ENCODE data around the gene TRIP12.

GRCh38 chr2:229875549-229875948 lies 46.3 kb downstream of the TRIP12 start:
- no peak for TF ChIP-seq CTCF (IDR thresholded peaks at IDR 0.05)
- TF ChIP-seq EZH2 (IDR thresholded peaks at IDR 0.05; ENCODE audit: borderline replicate concordance, insufficient read depth, low read depth, low read length, poor library complexity, severe bottlenecking): no peak
